Mucosa of stomach (tissue), 1 donor: ENCODE data around the gene HNRNPC.
"Not testable (repeated sequence)": the region's sequence is repeated elsewhere in the genome, so short reads cannot be mapped to it uniquely, and the experiment has no call there.

Source experiments
- H3K27me3 ChIP-seq: one replicate; pipeline ENCODE4 v1.7.0; 2013; ENCODE audit warnings: mild to moderate bottlenecking, low read length; ENCODE audit not compliant: control insufficient read depth, insufficient read depth
- H3K36me3 ChIP-seq: one replicate; pipeline ENCODE4 v1.7.0; 2013; ENCODE audit warnings: low read length; ENCODE audit not compliant: control insufficient read depth, insufficient read depth
- H3K4me1 ChIP-seq: one replicate; pipeline ENCODE4 v1.7.0; 2013; ENCODE audit warnings: mild to moderate bottlenecking, low read length; ENCODE audit not compliant: control insufficient read depth, insufficient read depth
- H3K4me3 ChIP-seq: one replicate; pipeline ENCODE4 v1.7.0; 2013; ENCODE audit warnings: low read length
- H3K9ac ChIP-seq: one replicate; pipeline ENCODE4 v1.7.0; 2013; ENCODE audit warnings: mild to moderate bottlenecking, low read length, moderate library complexity
- H3K9me3 ChIP-seq: one replicate; pipeline ENCODE4 v1.7.0; 2013; ENCODE audit warnings: mild to moderate bottlenecking, low read length, moderate library complexity; ENCODE audit not compliant: control insufficient read depth
- donor health status: Pancreatic carcinoma.

HNRNPC gene

GRCh38 chr14:21234112-21234511, 35.1 kb downstream of the HNRNPC start:
- H3K9me3 ChIP-seq, result no peaks in the 10 kb centered on the region
- H3K9ac ChIP-seq, result no peak overlapping the region
- H3K4me1 ChIP-seq, result peaks cover 4% of the 10 kb centered on the region
- H3K27me3 ChIP-seq, result no peaks in the 10 kb centered on the region
- H3K36me3 ChIP-seq, result peaks cover 9% of the 10 kb centered on the region
- no peak overlapping the region for H3K4me3 ChIP-seq

- Histone ChIP-seq H3K4me1 (peaks cover 4% of the 10 kb centered on the region), H3K27me3 (no peaks in the 10 kb centered on the region), H3K4me3 (no peak overlapping the region), H3K9ac (no peak overlapping the region), H3K36me3 (peaks cover 6% of the 10 kb centered on the region), H3K9me3 (no peaks in the 10 kb centered on the region)
Observed at GRCh38 chr14:21233457-21234076, 35.7 kb downstream of the HNRNPC start.

GRCh38 chr14:21231020-21231652, 38.1 kb downstream of the HNRNPC start:
- Histone ChIP-seq H3K9me3 (no peaks in the 10 kb centered on the region), H3K9ac (no peak overlapping the region), H3K36me3 (peaks cover 4% of the 10 kb centered on the region), H3K4me1 (peaks cover 4% of the 10 kb centered on the region), H3K4me3 (no peak overlapping the region), H3K27me3 (no peaks in the 10 kb centered on the region)

- Histone ChIP-seq H3K27me3 (no peaks in the 10 kb centered on the region), H3K9me3 (no peaks in the 10 kb centered on the region), H3K9ac (no peak overlapping the region), H3K4me1 (peaks cover 4% of the 10 kb centered on the region), H3K36me3 (peaks cover 4% of the 10 kb centered on the region), H3K4me3 (no peak overlapping the region)
Observed at GRCh38 chr14:21229821-21230220, 39.4 kb downstream of the HNRNPC start.

GRCh38 chr14:21227981-21228380, 41.3 kb downstream of the HNRNPC start:
- H3K36me3 ChIP-seq, result peaks cover 8% of the 10 kb centered on the region

GRCh38 chr14:21227150-21227549, 42.1 kb downstream of the HNRNPC start:
- Histone ChIP-seq H3K27me3 (no peaks in the 10 kb centered on the region), H3K9ac (no peak overlapping the region), H3K4me3 (no peak overlapping the region), H3K4me1 (no peaks in the 10 kb centered on the region), H3K9me3 (no peaks in the 10 kb centered on the region), H3K36me3 (peaks cover 8% of the 10 kb centered on the region)

More at GRCh38 chr14:21227981-21228380, 41.3 kb downstream of the HNRNPC start:
- no peaks in the 10 kb centered on the region for H3K27me3 ChIP-seq
- H3K9me3 ChIP-seq, result no peaks in the 10 kb centered on the region
- no peak overlapping the region for H3K9ac ChIP-seq
- H3K4me3 ChIP-seq, result no peak overlapping the region
- H3K4me1 ChIP-seq, result peaks cover 4% of the 10 kb centered on the region

GRCh38 chr14:21226467-21226866, 42.8 kb downstream of the HNRNPC start:
- no peaks in the 10 kb centered on the region for H3K4me1 ChIP-seq
- H3K4me3 ChIP-seq, result no peak overlapping the region
- H3K27me3 ChIP-seq, result no peaks in the 10 kb centered on the region
- peaks cover 8% of the 10 kb centered on the region for H3K36me3 ChIP-seq
- no peaks in the 10 kb centered on the region for H3K9me3 ChIP-seq
- H3K9ac ChIP-seq, result no peak overlapping the region

- not testable (repeated sequence) for H3K36me3 ChIP-seq, H3K4me1 ChIP-seq, H3K4me3 ChIP-seq
Observed at GRCh38 chr14:21225164-21225563, 44.1 kb downstream of the HNRNPC start.

GRCh38 chr14:21220874-21221477, 48.3 kb downstream of the HNRNPC start:
- H3K36me3 ChIP-seq, result peaks cover 4% of the 10 kb centered on the region
- H3K4me3 ChIP-seq, result no peak overlapping the region
- peaks cover 13% of the 10 kb centered on the region for H3K4me1 ChIP-seq
- H3K9me3 ChIP-seq, result no peaks in the 10 kb centered on the region
- H3K27me3 ChIP-seq, result no peaks in the 10 kb centered on the region
- H3K9ac ChIP-seq, result no peak overlapping the region

More at GRCh38 chr14:21225164-21225563, 44.1 kb downstream of the HNRNPC start:
- not testable (repeated sequence) for H3K9ac ChIP-seq, H3K9me3 ChIP-seq, H3K27me3 ChIP-seq

GRCh38 chr14:21219561-21220111, 49.6 kb downstream of the HNRNPC start:
- Histone ChIP-seq H3K9me3 (no peaks in the 10 kb centered on the region), H3K36me3 (peaks cover 4% of the 10 kb centered on the region), H3K4me3 (no peak overlapping the region), H3K4me1 (peaks cover 13% of the 10 kb centered on the region), H3K27me3 (no peaks in the 10 kb centered on the region), H3K9ac (no peak overlapping the region)

GRCh38 chr14:21219120-21219519, 50.1 kb downstream of the HNRNPC start:
- peaks cover 4% of the 10 kb centered on the region for H3K36me3 ChIP-seq

GRCh38 chr14:21215879-21216251, 53.4 kb downstream of the HNRNPC start:
- peaks cover 4% of the 10 kb centered on the region for H3K36me3 ChIP-seq

More at GRCh38 chr14:21219120-21219519, 50.1 kb downstream of the HNRNPC start:
- Histone ChIP-seq H3K4me3 (no peak overlapping the region), H3K9me3 (no peaks in the 10 kb centered on the region), H3K27me3 (no peaks in the 10 kb centered on the region), H3K4me1 (peaks cover 13% of the 10 kb centered on the region), H3K9ac (no peak overlapping the region)

More at GRCh38 chr14:21215879-21216251, 53.4 kb downstream of the HNRNPC start:
- no peaks in the 10 kb centered on the region for H3K9me3 ChIP-seq
- no peak overlapping the region for H3K4me3 ChIP-seq
- peaks cover 11% of the 10 kb centered on the region for H3K4me1 ChIP-seq
- H3K27me3 ChIP-seq, result no peaks in the 10 kb centered on the region
- no peak overlapping the region for H3K9ac ChIP-seq
